GM21447 (cell line): ENCODE measurements around the gene FAM209B.
"Not testable (repeated sequence)": the region's sequence is repeated elsewhere in the genome, so short reads cannot be mapped to it uniquely, and the experiment has no call there.

Experiments used
- ATAC-seq: cut with Tn5 transposase; IDR thresholded peaks from one replicate; pipeline ENCODE4 v1.9.1; 2021; ENCODE audit not compliant: unreplicated experiment

FAM209B gene

DNA sequence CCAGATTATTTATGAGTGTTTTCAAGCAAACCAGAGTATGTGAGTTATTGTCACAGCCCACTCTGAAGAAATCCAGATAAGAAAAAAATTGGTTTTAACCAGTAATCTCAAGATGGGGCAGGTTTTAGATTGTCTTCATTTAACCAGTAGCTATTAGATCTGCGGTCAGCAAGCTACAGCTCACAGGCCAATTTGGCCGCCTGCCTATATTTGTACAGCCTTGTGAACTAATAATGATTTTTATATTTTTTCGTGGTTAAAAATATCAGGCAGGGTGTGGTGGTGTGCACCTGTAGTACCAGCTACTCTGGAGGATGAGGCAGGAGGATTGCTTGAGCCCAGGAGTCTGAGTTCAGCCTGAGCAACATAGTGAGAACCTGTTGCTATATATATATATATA lies 5.0 kb downstream of the FAM209B start:
- no peak for ATAC-seq

DNA sequence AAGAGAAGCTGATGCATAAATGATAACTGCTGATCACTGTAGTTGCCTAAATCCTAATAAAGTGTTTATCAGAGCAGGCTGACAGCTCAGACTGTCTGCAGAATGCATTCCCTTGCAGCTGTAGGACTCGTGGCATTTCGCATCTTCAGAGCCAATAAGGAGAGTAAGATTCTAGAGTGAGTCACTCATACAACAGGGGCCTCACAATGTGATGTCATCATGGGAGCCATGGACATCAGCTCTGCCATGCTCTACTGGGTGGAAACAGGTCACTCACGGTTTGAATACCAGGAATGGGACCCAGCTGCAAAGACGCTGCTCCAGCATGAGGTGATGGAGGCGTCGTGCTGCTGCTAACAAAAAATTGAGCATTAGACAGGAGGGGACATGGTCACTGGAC lies 7.4 kb downstream of the FAM209B start:
- no peak for ATAC-seq

DNA sequence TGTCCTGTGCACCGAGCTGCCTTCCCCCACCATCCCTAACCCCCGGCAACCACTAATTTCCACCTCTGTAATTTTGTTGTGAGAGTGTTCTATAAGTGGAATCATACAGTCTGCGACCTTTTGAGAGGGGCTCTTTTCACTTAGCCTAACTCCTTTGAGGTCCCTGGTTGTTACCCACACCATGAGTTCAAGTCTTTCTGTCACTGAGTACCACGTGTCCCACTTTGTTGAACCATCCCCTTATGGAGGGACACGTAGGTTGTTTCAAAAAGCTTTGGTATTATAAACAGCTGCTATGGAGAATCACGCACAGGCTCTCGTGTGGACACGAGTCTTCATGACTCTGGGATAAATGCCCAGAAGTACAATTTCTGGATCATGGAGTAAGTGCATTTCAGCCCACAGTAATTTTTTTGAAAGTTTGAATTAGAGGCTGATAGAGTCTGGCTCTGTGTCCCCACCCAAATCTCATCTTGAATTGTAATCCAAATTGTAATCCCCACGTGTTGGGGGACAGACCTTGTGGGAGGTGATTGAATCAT lies 9.5 kb downstream of the FAM209B start:
- ATAC-seq: no peak

DNA sequence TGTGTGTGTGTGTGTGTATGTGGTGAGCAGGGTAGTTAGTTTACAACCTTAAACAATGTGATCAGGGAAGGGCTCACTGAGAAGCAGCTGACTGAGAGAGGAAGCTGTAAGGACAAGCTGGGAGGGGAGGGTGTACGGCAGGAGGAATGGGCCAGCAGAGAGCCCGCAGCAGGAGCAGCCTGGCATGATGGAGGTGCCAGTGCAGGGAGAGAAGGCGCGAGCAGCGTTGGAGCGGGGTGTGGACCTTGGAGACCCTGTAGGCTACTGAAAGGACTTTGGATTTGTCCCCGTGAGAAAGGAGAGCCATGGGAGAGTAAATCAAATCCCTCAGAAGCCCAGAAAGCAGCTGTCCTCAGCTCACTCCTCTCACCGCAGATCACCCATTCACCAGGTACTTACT lies 18.5 kb downstream of the FAM209B start:
- no peak for ATAC-seq

DNA sequence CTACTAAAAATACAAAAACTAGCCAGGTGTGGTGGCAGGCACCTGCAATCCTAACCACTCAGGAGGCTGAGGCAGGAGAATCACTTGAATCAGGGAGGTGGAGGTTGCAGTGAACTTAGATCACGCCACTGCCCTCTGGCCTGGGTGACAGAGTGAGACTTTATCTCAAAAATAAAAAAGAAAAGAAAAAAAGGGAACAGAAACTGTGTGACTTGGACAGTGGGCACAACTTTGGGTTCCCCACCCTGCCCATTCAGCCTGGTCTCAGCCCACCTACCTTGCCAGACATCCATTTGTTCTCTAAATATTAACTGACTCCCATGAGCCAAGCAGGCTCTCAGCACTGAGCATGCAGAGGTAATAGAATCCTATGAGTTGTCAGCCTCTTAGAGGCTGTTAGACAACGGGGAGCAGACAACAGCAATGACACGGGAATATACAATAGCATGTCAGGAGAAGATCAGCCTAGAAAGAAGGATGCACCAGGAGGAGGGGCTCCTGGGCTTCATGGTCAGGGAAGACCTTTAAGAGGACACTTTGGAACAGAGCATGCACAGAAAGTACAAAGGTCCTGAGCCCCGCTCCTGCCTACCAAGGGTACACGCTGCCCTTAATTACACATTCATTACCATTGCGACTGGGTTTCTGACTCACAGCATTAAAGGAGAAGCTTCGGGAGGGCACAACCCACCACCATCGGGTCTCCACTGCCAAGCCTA lies 20.0 kb downstream of the FAM209B start:
- peak; percentile 33 for ATAC-seq

DNA sequence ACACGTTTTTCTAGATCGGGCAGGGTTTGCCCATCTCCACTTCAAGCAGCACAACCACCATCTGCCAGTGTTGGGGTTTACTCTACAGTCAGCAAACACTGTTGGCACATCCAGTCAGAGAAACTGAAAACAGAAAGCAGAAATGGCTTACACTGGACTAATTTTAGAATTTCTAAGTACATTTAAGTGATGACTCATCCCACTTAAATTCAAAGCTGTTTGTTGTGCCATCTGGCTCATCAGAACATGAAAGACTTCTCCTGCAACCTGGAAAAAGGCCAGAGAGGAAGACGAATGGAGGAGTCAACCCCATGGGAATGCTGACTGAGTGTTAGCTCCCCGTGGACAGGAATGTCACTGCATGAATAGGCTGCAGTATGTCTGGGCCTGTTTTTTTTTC lies 21.8 kb downstream of the FAM209B start:
- peak; percentile 86 for ATAC-seq

DNA sequence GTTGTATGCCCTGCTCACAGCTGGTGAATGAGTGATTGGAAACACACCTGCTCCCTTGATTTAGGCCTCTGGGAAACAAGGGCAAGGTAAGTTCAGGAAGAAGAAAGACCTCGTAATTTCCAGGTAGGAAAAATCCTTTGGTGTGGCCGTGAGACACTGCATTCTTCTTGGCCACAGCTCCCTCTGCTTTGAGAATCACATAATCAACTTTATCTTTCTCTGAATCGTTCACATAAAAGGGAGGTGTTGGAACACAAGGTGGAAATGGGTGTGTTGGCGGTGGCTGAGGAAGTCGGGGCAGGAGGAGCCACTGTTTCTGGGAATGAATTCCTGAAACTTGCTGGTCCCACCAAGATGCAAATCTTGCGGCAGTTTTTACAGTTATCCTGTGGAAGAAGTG lies 25.9 kb downstream of the FAM209B start:
- no peak for ATAC-seq

DNA sequence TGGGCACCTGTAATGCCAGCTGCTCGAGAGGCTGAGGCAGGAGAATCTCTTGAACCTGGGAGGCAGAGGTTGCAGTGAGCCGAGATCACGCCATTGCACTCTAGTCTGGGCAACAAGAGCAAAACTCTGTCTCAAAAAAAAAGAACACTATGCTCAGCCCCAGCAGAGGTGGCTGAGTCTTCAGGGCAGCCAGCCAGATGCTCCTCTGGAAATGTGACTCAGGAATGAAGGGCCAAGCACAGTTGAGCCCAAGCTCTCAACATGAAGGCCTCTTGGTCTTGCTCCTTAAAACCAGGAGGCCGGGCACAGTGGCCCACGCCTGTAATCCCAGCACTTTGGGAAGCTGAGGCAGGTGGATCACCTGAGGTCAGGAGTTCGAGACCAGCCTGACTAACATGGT lies 31.5 kb downstream of the FAM209B start:
- ATAC-seq: not testable (repeated sequence)

DNA sequence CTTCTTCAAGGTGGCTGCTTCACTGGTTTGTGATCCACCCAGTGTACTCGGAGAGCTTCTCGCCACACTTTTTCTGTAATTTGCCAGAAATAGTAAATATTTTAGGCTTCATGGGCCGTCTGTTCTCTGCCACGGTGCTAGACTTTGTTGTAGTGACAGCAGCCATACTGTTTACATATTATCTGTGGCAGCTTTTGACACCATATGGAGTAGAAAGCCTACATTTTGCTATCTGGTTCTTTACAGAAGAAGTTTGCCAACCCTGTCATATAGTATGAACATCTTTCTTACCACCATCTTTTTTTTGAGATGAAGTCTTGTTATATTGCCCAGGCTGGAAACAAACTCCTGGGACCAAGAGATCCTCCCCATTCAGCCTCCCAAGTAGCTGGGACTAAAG lies 32.5 kb downstream of the FAM209B start:
- ATAC-seq: no peak

DNA sequence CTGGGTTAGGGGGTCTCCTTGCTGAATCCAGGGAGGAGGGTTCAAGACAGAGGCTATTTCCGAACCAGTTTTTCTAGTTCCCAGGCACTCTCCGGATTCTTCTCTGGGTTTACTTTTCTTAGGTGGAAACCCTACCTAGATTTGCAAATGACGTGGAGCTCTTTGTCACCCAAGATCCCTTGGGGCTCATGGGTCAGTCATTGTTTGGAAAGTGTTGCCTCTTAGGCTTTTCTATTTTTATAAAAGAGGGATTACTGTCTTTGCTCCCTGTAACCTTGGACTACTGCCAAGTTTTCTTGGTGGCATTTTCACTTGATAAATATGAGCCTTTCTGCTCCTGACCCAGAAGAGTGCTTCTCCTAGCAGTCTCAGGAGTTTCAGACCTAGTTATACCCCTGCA lies 33.6 kb downstream of the FAM209B start:
- ATAC-seq: no peak

DNA sequence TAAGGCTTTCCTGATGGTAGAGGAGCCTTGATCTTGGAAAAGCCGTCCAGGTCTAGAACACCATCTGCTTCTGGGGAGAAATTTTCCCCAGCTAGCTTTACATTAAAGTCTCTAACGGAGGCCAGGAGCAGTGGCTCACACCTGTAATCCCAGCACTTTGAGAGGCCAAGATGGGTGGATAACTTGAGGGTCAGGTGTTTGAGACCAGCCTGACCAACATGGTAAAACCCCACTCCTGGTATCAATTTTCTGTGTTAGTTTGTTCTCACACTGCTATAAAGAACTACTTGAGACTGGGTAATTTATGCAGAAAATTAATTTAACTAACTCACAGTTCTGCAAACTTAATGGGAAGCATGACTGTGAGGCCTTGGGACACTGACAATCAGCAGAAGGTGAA lies 37.8 kb downstream of the FAM209B start:
- no peak for ATAC-seq

DNA sequence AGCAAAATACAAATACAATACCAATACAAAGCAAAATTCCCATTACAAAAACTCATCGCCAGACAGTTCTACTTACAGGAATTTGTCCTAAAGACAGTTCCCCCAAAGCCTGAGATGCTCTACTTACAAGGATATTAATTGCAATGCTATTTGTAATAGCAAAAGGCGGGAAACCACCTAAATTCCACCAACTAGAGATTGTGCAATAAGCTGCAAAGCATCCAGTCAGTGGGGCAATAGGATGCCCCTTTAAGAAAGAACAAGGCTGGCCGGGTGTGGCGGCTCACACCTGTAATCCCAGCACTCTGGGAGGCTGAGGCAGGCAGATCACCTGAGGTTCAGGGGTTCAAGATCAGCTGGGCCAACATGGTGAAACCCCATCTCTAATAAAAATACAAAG lies 39.1 kb downstream of the FAM209B start:
- ATAC-seq: no peak

DNA sequence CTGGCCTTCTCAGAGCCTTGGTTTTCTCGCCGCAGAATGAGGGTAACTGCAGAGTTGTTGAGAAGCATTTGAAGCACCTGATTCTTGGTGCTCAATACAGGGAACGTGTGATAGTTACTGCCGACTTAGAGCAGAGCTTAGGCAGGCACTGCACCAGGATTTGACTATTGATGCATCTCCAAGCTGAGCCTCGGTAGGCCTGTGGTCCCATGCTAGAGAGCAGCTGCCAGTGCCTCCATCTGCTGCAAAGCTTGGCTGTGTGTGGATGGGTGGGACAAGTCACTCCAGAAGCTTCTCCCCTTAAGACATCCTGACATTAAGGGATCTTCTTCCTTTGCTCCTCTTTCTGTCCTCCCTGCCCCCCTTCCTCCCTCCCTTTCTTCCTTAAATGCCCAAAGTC lies 40.9 kb downstream of the FAM209B start:
- ATAC-seq: no peak

DNA sequence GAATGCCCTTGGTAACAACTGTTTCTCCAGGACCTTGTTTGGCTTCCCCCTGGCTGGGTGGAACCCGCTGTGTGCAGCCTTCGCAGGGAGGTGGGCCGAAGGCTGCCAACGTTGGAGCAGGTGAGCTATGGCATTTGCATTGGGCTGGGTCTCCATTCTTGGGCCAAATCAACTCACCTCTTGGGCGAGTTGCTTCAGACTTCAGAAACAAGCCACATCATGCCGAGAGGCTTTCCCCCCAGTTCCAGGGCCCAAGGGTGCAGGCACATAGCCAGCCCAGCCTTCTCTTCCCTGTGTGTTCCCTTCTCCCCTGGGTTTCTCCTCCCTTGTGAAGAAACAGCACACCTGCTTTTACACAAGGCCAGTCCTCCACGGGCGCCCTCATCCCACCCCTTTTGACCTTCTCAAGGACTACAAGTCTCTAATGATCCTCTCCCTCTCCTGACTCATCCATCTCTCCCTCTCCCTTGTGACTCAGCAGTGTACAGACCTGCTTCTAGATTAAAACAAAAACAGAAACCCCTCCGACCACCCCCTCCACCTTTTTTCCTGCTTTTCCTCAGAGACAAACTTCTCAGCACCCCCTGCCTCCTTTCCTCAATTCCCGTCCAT lies 41.6 kb downstream of the FAM209B start:
- ATAC-seq: no peak

DNA sequence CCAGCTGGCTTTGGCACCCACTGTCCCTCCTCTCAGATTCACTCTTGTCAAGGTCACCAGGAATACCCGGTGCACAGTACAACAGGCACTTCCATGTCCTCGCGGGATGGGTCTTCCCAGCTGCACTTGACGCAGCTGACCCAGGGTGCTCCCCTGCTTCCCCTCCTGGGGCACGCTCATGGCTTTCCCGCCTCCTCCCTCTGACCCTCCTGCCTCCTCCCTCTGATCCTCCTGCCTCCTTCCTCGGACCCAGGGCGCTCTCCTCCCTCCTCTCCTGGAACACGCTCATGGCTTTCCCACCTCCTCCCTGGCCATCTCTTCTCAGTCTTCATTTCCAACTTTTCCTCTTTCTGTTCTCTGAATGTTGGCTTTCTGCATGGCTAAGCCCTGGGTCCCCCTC lies 42.1 kb downstream of the FAM209B start:
- ATAC-seq: no peak

DNA sequence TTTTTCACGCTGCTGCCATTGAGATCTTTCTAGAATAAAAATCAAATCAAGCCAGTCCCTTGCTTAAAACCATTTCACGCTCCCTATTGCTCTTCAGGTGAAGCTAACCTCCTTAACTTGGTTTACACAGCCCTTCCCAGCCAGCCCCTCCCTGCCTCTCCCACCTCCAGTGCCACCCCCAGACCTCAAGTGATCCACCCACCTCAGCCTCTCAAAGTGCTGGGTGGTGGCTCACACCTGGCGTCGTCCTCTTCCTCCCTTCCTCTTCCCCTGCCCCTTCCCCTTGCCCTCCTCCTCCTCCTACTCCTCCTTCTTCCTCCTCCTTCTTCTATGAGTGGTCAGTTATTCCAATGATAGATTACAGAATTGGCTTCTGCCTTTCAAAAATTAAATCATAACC lies 42.9 kb downstream of the FAM209B start:
- no peak for ATAC-seq

DNA sequence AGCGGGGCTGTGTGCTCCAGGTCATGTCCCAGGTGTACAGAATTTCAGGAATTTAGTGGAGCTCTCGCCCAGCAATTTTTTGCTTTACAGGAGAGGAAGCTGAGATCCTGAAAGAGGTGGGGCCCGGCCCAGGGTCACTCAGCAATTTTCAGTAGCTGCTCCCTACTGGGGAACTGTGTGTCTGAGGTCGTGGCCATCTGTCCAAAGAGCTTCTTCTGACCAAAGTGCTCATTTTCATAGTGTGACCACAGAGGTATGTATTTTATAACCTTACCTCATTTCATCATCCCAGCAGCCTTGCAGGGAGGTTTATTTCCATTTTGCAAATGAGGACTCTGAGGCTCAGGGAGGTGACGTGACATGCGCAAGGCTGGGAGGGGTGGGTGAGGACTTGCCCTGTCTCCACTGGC lies 46.3 kb downstream of the FAM209B start:
- no peak for ATAC-seq

DNA sequence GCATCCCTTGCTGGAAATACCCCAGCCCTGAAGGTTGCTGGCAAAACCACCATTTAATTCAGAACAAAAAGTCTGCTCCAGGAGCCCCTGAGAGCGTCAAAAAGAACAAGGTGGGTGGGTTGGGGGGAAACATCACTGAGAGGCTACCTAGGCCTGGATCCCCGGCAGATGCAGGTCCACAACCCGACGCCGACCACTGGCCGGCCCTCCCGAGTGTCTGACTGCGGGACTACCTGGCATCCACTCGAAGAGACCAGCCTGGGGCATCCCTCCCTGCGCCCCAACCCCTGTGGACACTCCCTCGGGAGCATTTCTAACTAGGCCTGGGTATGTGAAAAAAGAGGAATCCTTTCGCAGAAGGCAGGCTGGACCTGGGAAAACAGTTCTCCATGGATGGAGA lies 47.2 kb downstream of the FAM209B start:
- no peak for ATAC-seq

DNA sequence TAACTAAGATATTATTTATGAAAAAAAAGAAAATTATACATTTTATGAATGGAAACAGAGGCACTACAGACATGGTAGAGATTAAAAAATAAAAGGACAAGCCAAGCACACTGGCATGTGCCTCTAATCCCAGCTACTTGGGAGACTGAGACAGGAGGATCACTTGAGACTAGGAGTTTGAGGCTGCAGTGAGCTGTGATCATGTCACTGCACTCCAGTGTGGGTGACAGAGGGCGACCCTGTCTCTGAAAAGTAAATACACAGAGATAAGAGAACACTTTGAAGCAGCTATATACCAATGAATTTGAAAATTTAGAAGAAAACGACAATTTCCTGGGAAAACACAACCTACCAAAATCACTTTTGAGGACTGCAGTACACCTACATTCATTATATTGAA lies 48.7 kb downstream of the FAM209B start:
- no peak for ATAC-seq

DNA sequence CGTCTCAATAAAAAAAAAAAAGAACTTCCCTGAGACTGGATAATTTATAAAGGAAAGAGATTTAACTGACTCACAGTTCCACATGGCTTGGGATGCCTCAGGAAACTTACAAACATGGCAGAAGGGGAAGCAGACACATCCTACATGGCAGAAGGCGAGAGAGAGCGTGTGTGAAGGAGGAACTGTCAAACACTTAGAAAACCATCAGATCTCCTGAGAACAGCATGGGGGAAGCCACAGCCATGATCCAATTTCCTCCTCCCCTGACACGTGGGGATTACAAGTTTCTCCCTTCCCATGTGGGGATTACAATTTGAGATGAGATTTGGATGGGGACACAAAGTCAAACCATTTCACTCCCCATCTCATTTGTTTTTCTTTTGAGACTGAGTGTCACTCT lies 49.5 kb downstream of the FAM209B start:
- ATAC-seq: no peak

DNA sequence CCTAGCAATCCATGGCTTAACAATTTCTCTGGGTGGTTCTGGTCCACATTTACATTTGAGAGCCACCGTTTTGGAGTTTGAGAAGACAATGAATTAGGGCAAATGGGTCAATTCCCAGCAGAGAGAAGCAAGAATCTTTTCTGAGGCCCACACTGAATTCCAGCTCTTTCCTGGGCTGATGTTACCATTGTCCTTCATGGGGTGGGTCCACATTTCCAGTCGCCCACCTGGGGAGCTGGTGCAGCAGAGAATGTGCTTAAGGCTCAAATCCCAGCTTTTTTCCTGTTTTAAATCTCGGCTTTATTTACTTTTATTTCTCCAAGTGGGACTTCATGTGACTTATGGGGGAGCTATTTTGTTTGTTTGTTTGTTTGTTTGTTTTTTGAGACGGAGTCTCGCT lies 51.9 kb downstream of the FAM209B start:
- no peak for ATAC-seq
